ENCODE data around the gene CEBPA.

DNA sequence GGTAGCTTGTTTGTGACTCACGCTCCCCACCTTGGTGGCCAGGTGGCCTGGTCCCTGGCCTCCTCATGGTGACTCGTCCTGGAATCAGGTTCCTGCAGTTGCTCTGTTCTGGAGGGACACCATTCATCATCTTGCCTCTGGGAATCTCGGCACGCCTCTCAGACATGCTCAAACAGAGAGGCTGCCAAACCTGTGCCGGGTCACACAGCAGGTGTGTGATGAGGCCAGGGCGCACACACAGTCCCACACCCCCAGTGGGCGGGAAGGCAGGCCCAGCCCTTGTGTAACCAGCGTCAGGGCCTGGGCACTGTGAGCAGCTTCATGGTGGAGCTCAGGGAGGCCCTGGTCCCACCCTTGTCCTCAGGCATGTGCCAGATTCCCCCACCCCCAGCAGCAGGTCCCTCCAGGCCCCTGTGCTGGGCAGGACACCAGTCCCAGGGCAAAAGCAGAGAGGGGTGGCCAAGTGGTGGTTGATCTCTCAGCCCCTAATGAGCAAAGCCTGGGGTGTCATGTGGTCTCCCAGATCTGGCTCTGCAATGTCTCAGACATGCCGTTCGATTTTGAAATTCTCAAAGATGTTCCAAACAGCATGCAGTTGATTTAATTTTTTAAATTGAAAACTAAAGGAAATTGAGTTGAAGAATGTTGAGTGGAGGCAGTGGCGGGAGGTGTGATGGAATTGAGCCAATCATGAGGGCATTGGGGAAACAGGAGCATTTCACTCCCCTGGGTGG is 12.1 kb downstream of the CEBPA start:
- TF ChIP-seq, protein P1, sequence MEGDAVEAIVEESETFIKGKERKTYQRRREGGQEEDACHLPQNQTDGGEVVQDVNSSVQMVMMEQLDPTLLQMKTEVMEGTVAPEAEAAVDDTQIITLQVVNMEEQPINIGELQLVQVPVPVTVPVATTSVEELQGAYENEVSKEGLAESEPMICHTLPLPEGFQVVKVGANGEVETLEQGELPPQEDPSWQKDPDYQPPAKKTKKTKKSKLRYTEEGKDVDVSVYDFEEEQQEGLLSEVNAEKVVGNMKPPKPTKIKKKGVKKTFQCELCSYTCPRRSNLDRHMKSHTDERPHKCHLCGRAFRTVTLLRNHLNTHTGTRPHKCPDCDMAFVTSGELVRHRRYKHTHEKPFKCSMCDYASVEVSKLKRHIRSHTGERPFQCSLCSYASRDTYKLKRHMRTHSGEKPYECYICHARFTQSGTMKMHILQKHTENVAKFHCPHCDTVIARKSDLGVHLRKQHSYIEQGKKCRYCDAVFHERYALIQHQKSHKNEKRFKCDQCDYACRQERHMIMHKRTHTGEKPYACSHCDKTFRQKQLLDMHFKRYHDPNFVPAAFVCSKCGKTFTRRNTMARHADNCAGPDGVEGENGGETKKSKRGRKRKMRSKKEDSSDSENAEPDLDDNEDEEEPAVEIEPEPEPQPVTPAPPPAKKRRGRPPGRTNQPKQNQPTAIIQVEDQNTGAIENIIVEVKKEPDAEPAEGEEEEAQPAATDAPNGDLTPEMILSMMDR (IDR thresholded peaks at IDR 0.05) = no peak
- TF ChIP-seq POLR2A (IDR thresholded peaks at IDR 0.05; ENCODE audit: low read depth) (no peak), POLR2AphosphoS5 (IDR thresholded peaks at IDR 0.05) (no peak), EP300 (IDR thresholded peaks at IDR 0.05) (no peak)

Measured in esophagus muscularis mucosa (tissue), 4 donors.